ENCODE data around the gene TTLL9. TPM values are rescaled to one million over a fixed set of nuclear protein-coding genes. Genes with fewer than 3 reads are reported as not detected.

Gene TTLL9
- total and polyA plus RNA-seq, 10 of the 15 experiments (the other 5 are each of a cell fraction or from before 2014, with no cell fraction given) = 0.03 to 0.77 (median 0.11) TPM; not detected in 2

GRCh38 chr20:31923388-31924331 is 53.2 kb downstream of the TTLL9 start (continued):
- TF ChIP-seq E4F1 (IDR thresholded peaks at IDR 0.05; ENCODE audit: borderline replicate concordance, partially characterized antibody) (peak; percentile 24), JUNB (IDR thresholded peaks at IDR 0.05) (peak; percentile 46; the same call in 1 of the 2 replicates), RUNX3 (IDR thresholded peaks at IDR 0.05; ENCODE audit: low read length) (peak; percentile 66; the same call in 1 of the 2 replicates), NR2F1 (conservative IDR thresholded peaks at IDR 0.05) (peak; percentile 87), STAT1 (conservative IDR thresholded peaks at IDR 0.05) (no peak), CREM (IDR thresholded peaks at IDR 0.05; ENCODE audit: low read depth) (peak; percentile 74), ZBTB4 (CRISPR knock-in tag; IDR thresholded peaks at IDR 0.05) (no peak), NBN (IDR thresholded peaks at IDR 0.05) (peak; percentile 72; the same call in 1 of the 2 replicates), MYC (IDR thresholded peaks at IDR 0.05; ENCODE audit: insufficient read depth, insufficient read length, insufficient replicate concordance, low read length, severe bottlenecking) (no peak), IRF4 (IDR thresholded peaks at IDR 0.05; ENCODE audit: low read depth, low read length) (no peak), ESRRA (IDR thresholded peaks at IDR 0.05; ENCODE audit: low read length) (no peak), TBL1XR1 (IDR thresholded peaks at IDR 0.05; ENCODE audit: low read depth, low read length) (no peak), POLR2A (IDR thresholded peaks at IDR 0.05; ENCODE audit: low read depth, low read length) (no peak), NFIC (IDR thresholded peaks at IDR 0.05; ENCODE audit: low read depth, low read length) (peak; percentile 31; the same call in 1 of the 2 replicates)
- TF ChIP-seq, protein P1, sequence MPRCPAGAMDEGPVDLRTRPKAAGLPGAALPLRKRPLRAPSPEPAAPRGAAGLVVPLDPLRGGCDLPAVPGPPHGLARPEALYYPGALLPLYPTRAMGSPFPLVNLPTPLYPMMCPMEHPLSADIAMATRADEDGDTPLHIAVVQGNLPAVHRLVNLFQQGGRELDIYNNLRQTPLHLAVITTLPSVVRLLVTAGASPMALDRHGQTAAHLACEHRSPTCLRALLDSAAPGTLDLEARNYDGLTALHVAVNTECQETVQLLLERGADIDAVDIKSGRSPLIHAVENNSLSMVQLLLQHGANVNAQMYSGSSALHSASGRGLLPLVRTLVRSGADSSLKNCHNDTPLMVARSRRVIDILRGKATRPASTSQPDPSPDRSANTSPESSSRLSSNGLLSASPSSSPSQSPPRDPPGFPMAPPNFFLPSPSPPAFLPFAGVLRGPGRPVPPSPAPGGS (IDR thresholded peaks at IDR 0.05; ENCODE audit: borderline replicate concordance, insufficient read depth, low read depth, low read length, poor library complexity, severe bottlenecking) = peak; percentile 77
- TF ChIP-seq, protein P2, sequence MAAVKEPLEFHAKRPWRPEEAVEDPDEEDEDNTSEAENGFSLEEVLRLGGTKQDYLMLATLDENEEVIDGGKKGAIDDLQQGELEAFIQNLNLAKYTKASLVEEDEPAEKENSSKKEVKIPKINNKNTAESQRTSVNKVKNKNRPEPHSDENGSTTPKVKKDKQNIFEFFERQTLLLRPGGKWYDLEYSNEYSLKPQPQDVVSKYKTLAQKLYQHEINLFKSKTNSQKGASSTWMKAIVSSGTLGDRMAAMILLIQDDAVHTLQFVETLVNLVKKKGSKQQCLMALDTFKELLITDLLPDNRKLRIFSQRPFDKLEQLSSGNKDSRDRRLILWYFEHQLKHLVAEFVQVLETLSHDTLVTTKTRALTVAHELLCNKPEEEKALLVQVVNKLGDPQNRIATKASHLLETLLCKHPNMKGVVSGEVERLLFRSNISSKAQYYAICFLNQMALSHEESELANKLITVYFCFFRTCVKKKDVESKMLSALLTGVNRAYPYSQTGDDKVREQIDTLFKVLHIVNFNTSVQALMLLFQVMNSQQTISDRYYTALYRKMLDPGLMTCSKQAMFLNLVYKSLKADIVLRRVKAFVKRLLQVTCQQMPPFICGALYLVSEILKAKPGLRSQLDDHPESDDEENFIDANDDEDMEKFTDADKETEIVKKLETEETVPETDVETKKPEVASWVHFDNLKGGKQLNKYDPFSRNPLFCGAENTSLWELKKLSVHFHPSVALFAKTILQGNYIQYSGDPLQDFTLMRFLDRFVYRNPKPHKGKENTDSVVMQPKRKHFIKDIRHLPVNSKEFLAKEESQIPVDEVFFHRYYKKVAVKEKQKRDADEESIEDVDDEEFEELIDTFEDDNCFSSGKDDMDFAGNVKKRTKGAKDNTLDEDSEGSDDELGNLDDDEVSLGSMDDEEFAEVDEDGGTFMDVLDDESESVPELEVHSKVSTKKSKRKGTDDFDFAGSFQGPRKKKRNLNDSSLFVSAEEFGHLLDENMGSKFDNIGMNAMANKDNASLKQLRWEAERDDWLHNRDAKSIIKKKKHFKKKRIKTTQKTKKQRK (IDR thresholded peaks at IDR 0.05; ENCODE audit: low read depth, low read length) = no peak
- TF ChIP-seq, protein P3, sequence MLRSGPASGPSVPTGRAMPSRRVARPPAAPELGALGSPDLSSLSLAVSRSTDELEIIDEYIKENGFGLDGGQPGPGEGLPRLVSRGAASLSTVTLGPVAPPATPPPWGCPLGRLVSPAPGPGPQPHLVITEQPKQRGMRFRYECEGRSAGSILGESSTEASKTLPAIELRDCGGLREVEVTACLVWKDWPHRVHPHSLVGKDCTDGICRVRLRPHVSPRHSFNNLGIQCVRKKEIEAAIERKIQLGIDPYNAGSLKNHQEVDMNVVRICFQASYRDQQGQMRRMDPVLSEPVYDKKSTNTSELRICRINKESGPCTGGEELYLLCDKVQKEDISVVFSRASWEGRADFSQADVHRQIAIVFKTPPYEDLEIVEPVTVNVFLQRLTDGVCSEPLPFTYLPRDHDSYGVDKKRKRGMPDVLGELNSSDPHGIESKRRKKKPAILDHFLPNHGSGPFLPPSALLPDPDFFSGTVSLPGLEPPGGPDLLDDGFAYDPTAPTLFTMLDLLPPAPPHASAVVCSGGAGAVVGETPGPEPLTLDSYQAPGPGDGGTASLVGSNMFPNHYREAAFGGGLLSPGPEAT (IDR thresholded peaks at IDR 0.05; ENCODE audit: low read depth) = peak; percentile 84
